ENCODE results near the gene POU2F1. TPM values are rescaled to one million over a fixed set of nuclear protein-coding genes. Genes with fewer than 3 reads are reported as not detected.
"Not testable (repeated sequence)": the region's sequence is repeated elsewhere in the genome, so short reads cannot be mapped to it uniquely, and the experiment has no call there.

POU2F1 gene
- total and polyA plus RNA-seq, 12 donors = 3.2 to 52.5 (median 12.6) TPM

DNA sequence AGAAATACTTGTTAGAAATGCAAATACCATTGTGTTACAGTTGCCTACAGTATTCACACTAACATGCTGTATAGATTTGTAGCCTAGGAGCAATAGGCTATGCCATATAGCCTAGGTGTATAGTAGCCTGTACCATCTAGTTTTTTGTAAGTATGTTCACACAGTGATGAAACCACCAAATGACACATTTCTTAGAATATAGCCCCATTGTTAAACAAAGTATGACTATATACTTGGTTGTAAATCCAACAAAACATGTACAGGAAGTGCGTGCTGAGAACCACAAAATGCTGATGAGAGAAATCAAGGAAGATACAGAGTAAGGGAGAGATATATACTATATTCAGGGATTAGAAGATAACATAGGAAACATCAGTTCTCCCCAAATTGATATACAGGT is 92.2 kb downstream of the POU2F1 start:
- no peak for TF ChIP-seq POLR2A (IDR thresholded peaks at IDR 0.05)
- TF ChIP-seq, protein P1, sequence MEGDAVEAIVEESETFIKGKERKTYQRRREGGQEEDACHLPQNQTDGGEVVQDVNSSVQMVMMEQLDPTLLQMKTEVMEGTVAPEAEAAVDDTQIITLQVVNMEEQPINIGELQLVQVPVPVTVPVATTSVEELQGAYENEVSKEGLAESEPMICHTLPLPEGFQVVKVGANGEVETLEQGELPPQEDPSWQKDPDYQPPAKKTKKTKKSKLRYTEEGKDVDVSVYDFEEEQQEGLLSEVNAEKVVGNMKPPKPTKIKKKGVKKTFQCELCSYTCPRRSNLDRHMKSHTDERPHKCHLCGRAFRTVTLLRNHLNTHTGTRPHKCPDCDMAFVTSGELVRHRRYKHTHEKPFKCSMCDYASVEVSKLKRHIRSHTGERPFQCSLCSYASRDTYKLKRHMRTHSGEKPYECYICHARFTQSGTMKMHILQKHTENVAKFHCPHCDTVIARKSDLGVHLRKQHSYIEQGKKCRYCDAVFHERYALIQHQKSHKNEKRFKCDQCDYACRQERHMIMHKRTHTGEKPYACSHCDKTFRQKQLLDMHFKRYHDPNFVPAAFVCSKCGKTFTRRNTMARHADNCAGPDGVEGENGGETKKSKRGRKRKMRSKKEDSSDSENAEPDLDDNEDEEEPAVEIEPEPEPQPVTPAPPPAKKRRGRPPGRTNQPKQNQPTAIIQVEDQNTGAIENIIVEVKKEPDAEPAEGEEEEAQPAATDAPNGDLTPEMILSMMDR (IDR thresholded peaks at IDR 0.05) = no peak
- no peak for DNase-seq
- no peaks in the 10 kb centered on the region for H3K36me3 ChIP-seq (replicated peaks in 1 of 2)
- WGBS, 4 donors = 72 to 95% (median 84%) methylated on average over 1 of the region's 1 CpG
- H3K4me1 ChIP-seq (replicated peaks in 1 of 2) = peaks cover 0 to 11% of the 10 kb centered on the region in 2 donors
- H3K27ac ChIP-seq = no peak overlapping the region
- no peaks in the 10 kb centered on the region for H3K27me3 ChIP-seq
- intact Hi-C loops (cut with DNase I) = no loop called here
- H3K4me3 ChIP-seq = no peak overlapping the region
- H3K9me3 ChIP-seq (replicated peaks in 1 of 3) = no peaks in the 10 kb centered on the region

DNA sequence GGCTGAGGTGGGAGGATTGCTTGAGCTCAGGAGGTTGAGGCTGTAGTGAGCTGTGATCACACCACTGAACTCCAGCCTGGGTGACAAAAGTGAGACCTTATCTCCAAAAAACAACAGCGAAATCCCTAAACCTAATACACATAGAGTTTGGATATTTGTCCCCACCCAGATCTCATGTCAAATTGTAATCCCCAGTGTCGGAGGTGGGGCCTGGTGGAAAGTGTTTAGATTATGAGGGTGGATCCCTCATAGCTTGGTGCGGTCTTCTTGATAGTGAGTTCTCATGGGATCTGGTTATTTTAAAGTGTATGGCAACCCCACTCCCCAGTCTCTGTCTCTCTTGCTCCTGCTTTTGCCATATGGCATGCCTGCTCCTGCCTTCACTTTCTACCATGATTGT is 94.0 kb downstream of the POU2F1 start:
- H3K27me3 ChIP-seq = no peaks in the 10 kb centered on the region
- DNase-seq = no peak
- no peaks in the 10 kb centered on the region for H3K36me3 ChIP-seq (replicated peaks in 1 of 2)
- WGBS, 4 donors = 89 to 99% (median 97%) methylated on average over 3 of the region's 3 CpGs
- no peak overlapping the region for H3K27ac ChIP-seq
- no peak overlapping the region for H3K4me3 ChIP-seq
- peaks cover 0 to 11% of the 10 kb centered on the region in 2 donors for H3K4me1 ChIP-seq (replicated peaks in 1 of 2)
- intact Hi-C loops (cut with DNase I) = no loop called here
- TF ChIP-seq POLR2A (IDR thresholded peaks at IDR 0.05) = no peak
- TF ChIP-seq, protein P1 (IDR thresholded peaks at IDR 0.05) = no peak
- no peaks in the 10 kb centered on the region for H3K9me3 ChIP-seq (replicated peaks in 1 of 3)

DNA sequence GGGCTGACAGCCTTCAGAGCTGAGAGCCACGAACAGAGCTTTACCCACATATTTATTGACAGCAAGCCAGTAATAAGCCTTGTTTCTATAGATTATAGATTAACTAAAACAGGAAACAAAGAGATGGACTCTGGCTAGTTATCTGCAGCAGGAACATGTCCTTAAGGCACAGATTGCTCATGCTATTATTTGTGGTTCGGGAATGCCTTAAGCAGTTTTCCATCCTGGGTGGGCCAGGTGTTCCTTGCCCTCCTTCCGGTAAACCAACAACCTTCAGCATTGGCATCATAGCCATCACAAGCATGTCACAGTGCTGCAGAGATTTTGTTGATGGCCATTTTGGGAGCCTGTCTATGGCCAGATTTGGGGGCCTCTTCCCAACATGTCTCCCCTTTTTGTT is 96.8 kb downstream of the POU2F1 start:
- H3K4me3 ChIP-seq = no peak overlapping the region
- H3K9me3 ChIP-seq (replicated peaks in 1 of 3) = peaks cover 0 to 13% (median 0%) of the 10 kb centered on the region in 3 donors
- H3K27ac ChIP-seq = no peak overlapping the region
- no peak for DNase-seq
- no peaks in the 10 kb centered on the region for H3K27me3 ChIP-seq
- WGBS, 4 donors = 95 to 97% (median 97%) methylated on average over 3 of the region's 3 CpGs
- intact Hi-C loops (cut with DNase I) = no loop called here
- H3K4me1 ChIP-seq (replicated peaks in 1 of 2) = no peaks in the 10 kb centered on the region
- no peaks in the 10 kb centered on the region for H3K36me3 ChIP-seq (replicated peaks in 1 of 2)
- TF ChIP-seq, protein P1 (IDR thresholded peaks at IDR 0.05) = no peak
- no peak for TF ChIP-seq POLR2A (IDR thresholded peaks at IDR 0.05)

DNA sequence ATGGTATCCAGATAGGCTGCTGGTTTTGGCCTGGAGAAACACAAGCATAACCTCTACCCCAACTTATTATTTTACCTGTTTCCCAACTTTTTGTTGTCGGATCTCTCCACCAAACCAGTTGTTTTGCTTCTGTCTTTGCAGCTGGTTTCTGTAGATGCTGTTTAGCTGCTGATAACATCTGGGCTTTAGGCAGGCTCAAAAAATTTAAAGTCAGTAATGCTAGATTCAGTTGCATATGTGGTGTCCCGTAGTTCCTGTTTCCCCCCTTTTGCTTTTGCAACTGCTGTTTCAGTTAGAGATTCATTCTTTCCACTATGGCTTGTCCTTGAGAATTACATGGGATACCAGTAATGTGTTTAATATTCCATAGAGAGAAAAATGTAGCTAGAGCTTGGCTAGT is 98.5 kb downstream of the POU2F1 start:
- WGBS, 4 donors = 96 to 100% (median 98%) methylated on average over 2 of the region's 2 CpGs
- H3K4me3 ChIP-seq; intact Hi-C loops (cut with DNase I); H3K27ac ChIP-seq; H3K4me1 ChIP-seq (replicated peaks in 1 of 2); H3K36me3 ChIP-seq (replicated peaks in 1 of 2); H3K27me3 ChIP-seq; DNase-seq: not testable (repeated sequence)
- peaks cover 0 to 28% (median 5%) of the 10 kb centered on the region in 3 donors for H3K9me3 ChIP-seq (replicated peaks in 1 of 3)

DNA sequence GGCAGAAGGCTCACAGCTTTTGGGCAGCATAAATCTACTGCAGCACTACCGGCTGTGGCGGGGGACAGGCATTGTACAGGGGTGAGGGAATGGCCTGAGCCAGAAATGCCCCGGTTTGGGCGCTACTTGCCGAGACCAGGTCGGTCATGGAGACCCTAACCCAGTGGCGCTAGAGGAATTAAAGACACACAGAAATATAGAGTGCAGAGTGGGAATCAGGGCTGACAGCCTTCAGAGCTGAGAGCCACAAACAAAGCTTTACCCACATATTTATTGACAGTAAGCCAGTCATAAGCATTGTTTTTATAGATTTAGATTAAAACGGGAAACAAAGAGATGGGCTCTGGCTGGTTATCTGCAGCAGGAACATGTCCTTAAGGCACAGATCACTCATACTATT is 101.8 kb downstream of the POU2F1 start:
- Histone ChIP-seq H3K27me3 (no peaks in the 10 kb centered on the region), H3K9me3 (replicated peaks in 1 of 3) (peaks cover 0 to 28% (median 5%) of the 10 kb centered on the region in 3 donors), H3K36me3 (replicated peaks in 1 of 2) (no peaks in the 10 kb centered on the region), H3K4me3 (no peak overlapping the region), H3K27ac (no peak overlapping the region), H3K4me1 (replicated peaks in 1 of 2) (no peaks in the 10 kb centered on the region)
- intact Hi-C loops (cut with DNase I) = no loop called here
- no peak for DNase-seq
- TF ChIP-seq, protein P1 (IDR thresholded peaks at IDR 0.05) = no peak
- TF ChIP-seq POLR2A (IDR thresholded peaks at IDR 0.05) = no peak
- WGBS, 4 donors = 93 to 98% (median 96%) methylated on average over 8 of the region's 8 CpGs

Data from adrenal gland (tissue), 12 donors.